ENCODE measurements around the gene CYP4V2.

CYP4V2 gene

DNA sequence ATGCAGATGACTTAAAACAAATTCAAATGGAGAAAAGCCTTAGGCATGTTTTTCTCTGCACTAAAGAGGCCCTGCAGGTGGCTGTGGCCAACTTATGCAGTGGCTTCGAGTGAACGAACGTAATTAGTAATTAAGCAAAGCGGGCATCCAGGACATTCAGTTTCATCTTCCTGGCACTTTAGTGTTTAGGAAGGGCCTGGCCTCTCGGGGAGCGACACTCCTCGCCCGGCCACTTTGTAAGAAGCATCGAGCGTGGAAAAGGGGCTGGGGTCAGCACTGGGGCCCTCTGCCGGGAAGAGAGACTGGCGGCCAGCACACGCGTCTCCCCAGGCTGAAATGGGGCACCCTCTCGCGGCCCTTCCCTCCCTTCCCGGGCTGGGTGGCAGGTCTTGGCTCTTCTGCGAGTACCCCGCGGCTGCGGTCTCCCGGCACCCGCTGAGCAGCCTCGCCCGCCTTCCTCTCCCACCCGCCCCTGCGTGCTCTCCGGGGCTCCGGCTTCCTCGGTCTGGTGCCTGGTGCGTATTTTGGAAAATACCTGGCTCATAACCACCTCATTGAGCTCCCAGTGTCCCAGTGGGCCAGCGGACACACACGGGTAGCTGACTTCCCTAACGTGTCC lies 677 bp upstream of the CYP4V2 start:
- DNase-seq: peak; percentile 43

DNA sequence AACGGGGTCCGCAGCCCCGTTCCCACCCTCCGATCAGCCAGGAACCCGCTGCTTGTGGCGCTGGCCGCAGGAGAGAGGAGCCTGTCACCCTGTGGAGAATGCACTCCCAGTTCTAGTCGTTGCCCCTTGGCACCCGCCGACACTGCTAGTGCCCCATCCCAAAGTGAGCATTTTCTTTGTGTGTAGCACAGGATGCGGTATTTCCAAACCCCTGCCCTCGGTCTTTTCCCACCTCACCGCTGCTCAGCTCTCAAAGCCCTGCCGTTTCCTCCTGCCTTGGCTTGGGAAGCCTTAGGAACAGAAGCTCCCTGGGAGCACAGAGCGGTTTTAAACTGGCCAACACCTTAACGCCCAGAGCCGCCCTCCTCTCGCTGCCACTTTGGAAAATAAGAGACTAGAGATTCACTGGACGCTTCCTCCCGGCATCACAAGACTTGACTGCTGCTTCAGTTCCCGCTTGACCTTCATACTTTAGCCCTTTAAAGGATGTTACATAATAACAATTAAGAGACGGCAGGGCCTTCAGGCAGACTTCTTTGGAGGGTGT lies 772 bp downstream of the CYP4V2 start:
- peak; percentile 9 for DNase-seq

DNA sequence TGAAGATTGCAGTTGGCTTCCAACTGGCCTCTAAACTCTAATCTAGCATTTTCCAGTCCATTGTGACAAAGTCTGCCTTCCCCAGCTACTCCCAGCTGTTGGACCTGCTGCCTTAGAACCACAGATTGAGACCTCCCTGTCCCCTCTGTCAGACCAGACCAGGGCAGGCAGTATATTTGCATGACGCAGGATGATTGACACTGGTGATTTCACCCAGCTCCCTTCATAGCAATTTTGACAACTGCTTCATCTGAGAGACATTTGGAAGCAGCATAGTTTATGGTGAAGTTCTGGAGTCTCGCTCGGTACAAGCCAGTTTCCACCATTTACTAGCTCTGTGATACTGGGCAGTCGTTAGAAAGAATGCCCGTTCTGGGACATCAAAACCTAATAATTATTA lies 2.5 kb downstream of the CYP4V2 start:
- no peak for DNase-seq

DNA sequence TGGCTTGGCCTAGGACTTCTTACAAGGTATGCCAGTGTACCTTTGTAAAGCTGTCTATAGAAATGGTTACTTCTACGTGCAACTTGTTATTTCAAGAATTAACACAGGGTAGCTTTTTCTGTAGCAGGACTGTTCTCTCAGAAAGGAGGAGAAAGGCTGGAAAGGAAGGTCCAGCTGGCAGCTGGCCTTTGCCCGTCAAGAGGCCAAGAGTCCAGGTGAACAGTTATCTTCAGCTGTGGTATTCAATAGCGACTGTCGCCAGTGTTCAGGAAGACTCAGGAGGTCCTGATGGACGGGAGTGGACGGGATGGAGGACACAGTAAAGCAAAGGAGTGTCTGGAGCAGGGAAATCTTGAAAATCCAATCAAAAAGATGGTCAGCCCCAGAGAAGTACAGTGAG lies 4.7 kb downstream of the CYP4V2 start:
- DNase-seq: no peak

DNA sequence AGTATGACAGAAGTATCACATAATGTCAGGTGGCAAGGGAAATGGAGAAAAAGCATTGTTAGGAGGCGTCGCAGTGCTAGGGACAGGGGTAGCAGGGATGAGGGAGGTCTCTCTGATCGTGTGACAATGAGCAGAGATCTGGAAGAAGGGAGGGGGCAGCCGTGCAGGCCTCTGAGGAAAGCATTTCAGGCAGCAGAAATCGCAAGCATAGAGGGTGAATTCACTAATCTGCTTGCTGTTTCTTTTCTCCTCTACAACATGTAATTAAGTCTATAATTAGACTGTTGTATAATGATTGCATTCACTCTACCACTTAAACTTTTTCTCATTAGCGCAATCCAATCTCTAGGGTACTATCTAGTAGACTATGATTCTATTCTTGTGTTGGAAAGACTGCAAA lies 9.1 kb downstream of the CYP4V2 start:
- no peak for DNase-seq

GRCh38 chr4:186201010-186201409 lies 9.6 kb downstream of the CYP4V2 start:
- no peak for DNase-seq

DNA sequence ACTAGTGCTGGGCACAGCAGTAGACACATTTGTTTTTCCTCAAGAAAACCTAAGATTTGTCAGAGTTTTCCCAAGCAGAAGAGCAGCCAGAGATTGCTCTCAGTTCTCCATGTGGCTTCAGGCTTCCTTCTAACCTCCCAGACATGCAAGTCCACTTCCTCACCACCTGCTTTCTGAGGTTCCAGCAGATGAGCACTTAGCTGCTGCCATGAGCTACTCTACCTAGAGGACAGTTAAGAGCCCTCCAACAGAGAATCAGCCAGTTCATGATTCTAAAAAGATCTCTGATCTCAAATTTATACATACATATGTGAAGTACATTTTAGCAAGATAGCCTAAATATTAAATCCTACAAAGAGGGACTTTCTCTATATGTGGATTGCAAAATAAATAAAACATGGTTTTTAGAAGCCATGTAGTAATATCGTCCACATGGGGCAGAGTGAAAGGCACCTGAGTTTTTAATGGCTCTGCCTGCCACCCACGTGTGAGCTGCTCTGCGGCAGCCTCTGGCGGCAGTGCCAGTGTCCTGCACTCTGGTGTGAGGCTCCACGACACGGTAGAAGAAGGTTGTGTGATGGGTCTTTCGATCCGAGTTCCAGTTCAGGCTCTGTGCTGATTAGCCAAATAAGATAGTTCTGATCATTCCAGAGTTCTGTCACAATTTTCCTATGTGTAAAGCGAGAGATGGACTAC lies 10.3 kb downstream of the CYP4V2 start:
- DNase-seq: peak; percentile 39

GRCh38 chr4:186202490-186203140 lies 11.2 kb downstream of the CYP4V2 start:
- no peak for DNase-seq

GRCh38 chr4:186203406-186203805 lies 12.0 kb downstream of the CYP4V2 start:
- no peak for DNase-seq

DNA sequence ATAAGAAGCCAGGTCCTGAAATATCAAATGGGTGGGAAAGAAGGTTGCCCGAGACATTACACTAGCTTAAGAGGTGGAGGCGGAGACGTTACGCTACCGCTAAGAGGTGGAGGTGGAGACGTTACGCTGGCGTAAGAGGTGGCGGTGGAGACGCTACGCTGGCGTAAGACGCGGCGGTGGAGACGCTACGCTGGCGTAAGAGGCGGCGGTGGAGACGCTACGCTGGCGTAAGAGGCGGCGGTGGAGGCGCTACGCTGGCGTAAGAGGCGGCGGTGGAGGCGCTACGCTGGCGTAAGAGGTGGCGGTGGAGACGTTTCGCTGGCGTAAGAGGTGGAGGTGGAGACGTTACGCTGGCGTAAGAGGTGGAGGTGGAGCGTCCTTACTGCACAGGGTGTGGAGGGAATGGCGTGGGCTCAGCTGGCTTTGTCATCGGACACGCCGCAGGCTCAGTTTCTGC lies 12.8 kb downstream of the CYP4V2 start:
- no peak for DNase-seq

GRCh38 chr4:186204686-186205085 lies 13.3 kb downstream of the CYP4V2 start:
- DNase-seq: no peak

- DNase-seq: no peak
These were observed 13.8 kb downstream of the CYP4V2 start for GRCh38 chr4:186205156-186205555.

GRCh38 chr4:186216465-186217024 lies 25.2 kb downstream of the CYP4V2 start:
- no peak for DNase-seq

- DNase-seq: no peak
These were observed 26.4 kb downstream of the CYP4V2 start for GRCh38 chr4:186217733-186218293.

DNA sequence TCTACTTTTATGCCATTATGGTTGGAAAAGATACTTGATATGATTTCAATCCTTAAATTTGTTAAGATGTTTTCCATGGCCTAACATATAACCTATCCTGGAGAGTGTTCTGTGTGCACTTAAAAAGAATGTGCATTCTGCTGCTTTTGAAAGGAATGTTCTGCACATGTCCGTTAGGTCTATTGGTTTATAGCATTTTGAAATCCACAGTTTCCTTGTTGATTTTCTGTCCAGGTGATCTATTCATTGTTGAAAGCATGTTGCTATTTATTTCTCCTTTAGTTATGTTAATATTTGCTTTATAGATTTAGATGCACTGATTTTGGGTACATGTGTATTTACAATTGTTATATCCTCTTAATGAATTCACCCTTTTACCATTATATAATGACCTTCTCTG lies 30.3 kb downstream of the CYP4V2 start:
- DNase-seq: no peak

GRCh38 chr4:186225848-186226247 lies 34.5 kb downstream of the CYP4V2 start:
- DNase-seq: no peak

DNA sequence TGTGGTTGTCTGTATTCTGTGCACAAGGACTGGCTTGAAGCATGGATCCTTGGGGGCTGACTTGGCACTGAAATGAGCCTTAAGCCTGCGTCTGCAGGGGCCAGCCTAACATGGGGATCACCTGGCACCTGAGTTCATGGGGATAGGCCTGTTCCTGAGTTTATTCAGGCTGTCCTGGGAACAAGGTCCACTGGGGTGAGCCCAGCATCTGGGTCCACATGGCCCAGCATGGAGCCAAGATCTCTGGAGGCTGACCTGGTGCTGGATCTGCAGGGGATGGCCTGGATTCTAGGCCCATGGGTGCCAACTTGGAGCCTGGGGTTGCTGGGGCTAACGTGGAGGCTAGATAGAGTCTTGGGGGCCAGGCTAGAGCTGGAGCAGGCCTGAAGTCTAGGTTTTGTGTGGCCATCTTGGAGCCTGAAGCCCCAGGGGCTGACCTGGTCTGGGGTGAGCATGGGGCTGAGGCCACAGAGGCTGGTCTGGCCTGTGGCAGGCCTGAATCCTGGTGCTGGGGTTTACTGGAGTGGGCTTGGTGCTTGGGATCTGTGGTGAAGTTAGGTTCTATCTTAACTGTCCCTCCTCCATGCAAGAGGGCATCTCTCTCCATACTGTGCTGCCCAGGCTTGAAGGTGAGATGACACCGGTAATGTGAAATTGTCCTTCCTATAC lies 35.3 kb downstream of the CYP4V2 start:
- no peak for DNase-seq

DNA sequence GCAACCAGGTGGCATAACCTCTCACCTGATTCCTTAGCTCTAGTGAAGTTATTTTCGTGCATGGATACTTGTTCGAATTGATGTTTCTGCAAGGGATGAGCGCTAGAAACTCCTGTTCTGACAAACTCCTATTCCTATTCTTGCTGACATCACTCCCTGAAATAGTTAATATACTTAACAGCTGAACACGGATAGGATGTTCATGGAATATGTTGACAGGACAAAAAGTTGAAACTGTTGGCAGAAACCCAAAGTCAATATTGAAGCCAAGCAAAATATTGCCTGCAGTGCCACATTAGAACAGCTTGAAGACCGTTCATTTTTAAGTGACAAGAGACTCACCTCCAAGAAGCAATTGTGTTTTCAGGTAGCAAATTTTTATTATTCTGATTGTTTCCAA lies 35.9 kb downstream of the CYP4V2 start, which contains the start of gene KLKB1:
Gene KLKB1 (plus strand): TSS at position 287 of the 400 bp plus-strand sequence. CDS start 689 bp downstream, outside the sequence.
- no peak for DNase-seq

- DNase-seq: no peak
These were observed 36.6 kb downstream of the CYP4V2 start for GRCh38 chr4:186227744-186228513.

GRCh38 chr4:186228514-186228894 lies 37.1 kb downstream of the CYP4V2 start:
- no peak for DNase-seq

DNA sequence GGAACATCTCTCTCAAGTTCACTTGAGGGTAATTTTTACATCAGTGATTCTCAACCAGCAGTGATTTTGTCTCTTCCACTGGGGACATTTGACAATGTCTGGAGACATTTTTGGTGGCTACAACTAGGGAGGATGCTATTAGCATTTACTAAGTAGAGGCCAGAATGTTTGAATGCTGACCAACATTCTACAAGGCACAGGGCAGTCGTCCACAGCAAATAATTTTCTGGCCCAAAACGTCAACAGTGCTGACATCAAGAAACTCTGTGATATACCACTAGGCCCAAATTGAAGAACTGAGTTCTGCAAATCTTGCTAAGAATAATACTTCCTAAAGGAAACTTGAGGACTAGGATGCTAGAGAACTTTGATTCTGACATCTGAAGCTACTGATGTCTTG lies 43.0 kb downstream of the CYP4V2 start:
- no peak for DNase-seq

DNA sequence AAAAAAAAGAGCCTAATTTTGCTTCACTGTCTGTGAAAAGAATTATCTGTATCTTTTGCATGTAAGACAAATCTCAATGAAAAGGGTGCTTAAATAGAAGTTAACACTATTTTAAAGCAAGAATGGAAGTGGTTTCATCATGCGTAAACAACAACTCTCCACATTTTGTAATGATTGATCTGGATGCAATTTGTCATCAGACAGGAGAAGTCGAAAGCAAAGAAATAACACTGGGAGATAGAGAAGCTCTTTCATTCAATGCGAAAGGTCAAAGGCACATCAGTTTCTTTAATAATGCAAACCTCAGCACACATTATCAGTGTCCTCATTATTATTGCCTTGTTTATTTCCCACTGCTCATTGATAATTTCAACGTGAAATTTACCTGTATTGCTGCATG lies 44.8 kb downstream of the CYP4V2 start:
- DNase-seq: no peak

Data from GF-D8 (cell line).